Measurements from ENCODE around the gene SUGP1.

Gene SUGP1

DNA sequence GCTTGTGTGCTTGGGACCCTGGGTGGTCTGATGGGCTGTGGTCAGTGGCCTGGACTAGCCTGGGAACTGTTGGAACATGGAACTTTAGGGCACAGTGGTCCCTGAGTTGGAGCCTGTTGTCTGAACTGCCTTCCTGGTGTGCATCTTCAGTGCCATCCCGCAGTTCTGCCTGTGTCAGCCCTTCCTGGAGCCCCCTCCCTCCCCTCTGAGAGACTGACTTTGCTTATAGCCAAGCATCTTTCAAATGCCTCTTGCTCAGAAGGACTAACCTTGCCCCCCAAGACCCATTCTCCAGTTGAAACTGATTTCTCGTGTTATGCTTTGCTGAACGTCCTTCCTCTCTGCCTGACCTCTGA, 14.7 kb upstream of the SUGP1 start:
- Histone ChIP-seq H3K4me2 (no peak overlapping the region), H3K27ac (no peak overlapping the region), H3K36me3 (ENCODE audit: insufficient read depth) (no peaks in the 10 kb centered on the region), H2AFZ (ENCODE audit: low read depth) (no peak overlapping the region), H3K4me1 (ENCODE audit: low read depth, poor library complexity, severe bottlenecking) (no peaks in the 10 kb centered on the region), H3K27me3 (ENCODE audit: insufficient read depth, low read depth) (no peaks in the 10 kb centered on the region), H3K9ac (no peak overlapping the region), H3K4me3 (IDR thresholded peaks at IDR 0.05; ENCODE audit: insufficient read depth, low read depth, low read length) (no peak overlapping the region), H3K79me2 (ENCODE audit: insufficient read depth, low read depth) (no peaks in the 10 kb centered on the region), H4K20me1 (ENCODE audit: insufficient read depth) (no peaks in the 10 kb centered on the region)
- TF ChIP-seq CTCF (conservative IDR thresholded peaks at IDR 0.05; ENCODE audit: low read depth, low read length), result no peak

DNA sequence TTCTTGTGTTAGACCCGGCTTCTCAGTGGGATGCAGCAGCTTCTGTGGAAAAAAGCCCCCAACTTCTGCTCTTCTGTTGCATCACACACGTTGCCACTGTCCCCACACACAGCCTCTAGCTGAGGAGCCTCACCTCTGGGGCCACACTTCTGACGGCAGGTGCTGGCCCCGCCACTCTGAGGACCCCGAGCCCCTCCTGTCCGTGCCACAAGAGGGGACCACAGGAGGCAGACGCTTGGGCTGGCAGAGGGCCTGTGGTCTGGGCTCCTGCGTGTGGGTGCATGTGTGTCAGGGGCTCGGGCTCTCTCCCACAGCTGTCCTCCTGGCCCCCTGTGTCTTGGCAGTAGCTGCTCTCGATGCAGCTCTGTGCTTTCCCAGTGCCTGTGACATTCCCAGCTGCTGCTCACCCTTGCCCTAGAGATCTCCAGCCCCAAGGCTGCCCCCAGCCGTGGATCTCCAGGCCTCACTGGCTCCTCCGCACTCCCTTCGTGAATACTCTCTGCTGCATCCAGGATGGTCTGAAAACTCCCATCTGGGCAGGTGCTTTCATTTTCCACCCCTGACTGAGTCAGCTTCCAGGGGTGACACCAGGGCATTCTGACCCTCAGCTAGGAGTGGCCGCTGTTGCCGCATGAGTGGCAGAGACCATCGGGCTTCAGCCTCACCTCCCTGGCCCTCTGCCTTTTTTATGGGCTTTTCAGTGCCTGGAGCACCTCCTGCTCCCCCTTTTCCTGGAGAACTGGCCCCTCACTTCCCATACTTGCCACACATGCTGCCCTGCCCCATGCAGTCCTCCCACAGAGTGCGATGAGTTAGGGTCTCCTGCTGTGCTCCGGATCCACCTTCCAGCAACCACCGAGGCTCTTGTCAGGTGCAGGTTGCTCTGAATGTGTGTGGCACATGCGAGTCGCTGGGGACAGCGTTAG, 14.0 kb upstream of the SUGP1 start:
- Histone ChIP-seq H3K36me3 (ENCODE audit: insufficient read depth) (no peaks in the 10 kb centered on the region), H3K27me3 (ENCODE audit: insufficient read depth, low read depth) (no peaks in the 10 kb centered on the region), H3K9ac (no peak overlapping the region)

DNA sequence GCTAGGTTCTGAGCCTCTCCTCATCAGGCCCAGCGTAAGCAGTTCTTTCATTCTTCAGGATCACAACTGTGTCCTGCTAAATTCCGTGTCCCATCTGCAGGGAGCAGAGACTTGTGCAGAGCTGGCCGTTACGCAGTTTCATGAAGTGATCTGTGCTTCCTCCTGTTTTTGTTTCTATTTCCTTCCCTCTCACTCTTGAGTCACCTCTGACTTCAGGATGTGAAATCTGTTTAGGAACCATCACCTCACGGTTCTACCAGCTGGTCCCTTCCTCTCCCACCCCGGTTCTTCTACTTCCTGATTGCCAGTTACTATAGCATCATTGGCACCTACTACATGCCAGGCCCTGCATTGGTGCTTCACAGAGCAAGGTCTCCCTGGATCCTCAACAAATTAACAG, 8.8 kb upstream of the SUGP1 start:
- Histone ChIP-seq H2AFZ (ENCODE audit: low read depth) (no peak overlapping the region), H3K4me2 (no peak overlapping the region), H3K79me2 (ENCODE audit: insufficient read depth, low read depth) (peaks cover 21% of the 10 kb centered on the region; the same call in 1 of the 2 replicates), H3K27me3 (ENCODE audit: insufficient read depth, low read depth) (no peaks in the 10 kb centered on the region), H3K9ac (no peak overlapping the region), H3K36me3 (ENCODE audit: insufficient read depth) (no peaks in the 10 kb centered on the region), H3K27ac (no peak overlapping the region), H3K4me1 (ENCODE audit: low read depth, poor library complexity, severe bottlenecking) (no peaks in the 10 kb centered on the region), H3K4me3 (IDR thresholded peaks at IDR 0.05; ENCODE audit: insufficient read depth, low read depth, low read length) (no peak overlapping the region), H4K20me1 (ENCODE audit: insufficient read depth) (no peaks in the 10 kb centered on the region)
- TF ChIP-seq CTCF (conservative IDR thresholded peaks at IDR 0.05; ENCODE audit: low read depth, low read length), result no peak

More for the DNA sequence above, 14.0 kb upstream of the SUGP1 start:
- no peak overlapping the region for H3K27ac ChIP-seq
- H3K79me2 ChIP-seq (ENCODE audit: insufficient read depth, low read depth), result no peaks in the 10 kb centered on the region; the same call in 1 of the 2 replicates
- no peak for TF ChIP-seq CTCF (conservative IDR thresholded peaks at IDR 0.05; ENCODE audit: low read depth, low read length)
- no peak overlapping the region for H3K4me2 ChIP-seq
- H3K4me3 ChIP-seq (IDR thresholded peaks at IDR 0.05; ENCODE audit: insufficient read depth, low read depth, low read length), result no peak overlapping the region
- H2AFZ ChIP-seq (ENCODE audit: low read depth), result no peak overlapping the region
- no peaks in the 10 kb centered on the region for H4K20me1 ChIP-seq (ENCODE audit: insufficient read depth)
- H3K4me1 ChIP-seq (ENCODE audit: low read depth, poor library complexity, severe bottlenecking), result no peaks in the 10 kb centered on the region

DNA sequence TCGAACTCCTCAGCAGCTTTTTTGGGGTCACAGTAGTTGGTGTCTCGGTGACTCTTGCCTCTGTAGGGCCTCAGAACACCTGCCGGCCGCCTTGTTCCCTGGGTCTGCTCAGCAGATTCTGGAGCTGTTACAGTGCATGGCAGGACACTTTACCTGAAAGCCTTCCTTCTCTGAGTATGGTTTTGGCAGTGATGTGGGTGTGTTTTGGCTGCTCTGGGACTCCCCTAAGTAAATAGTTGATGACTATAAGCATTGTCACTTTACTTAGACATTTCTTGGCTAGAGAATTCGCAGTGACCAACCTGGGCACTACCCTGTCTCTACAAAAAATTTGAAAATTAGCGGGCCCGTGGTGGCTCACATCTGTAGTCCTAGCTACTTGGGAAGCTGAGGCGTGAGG, 7.4 kb upstream of the SUGP1 start:
- Histone ChIP-seq H3K27ac (no peak overlapping the region), H3K36me3 (ENCODE audit: insufficient read depth) (no peaks in the 10 kb centered on the region), H3K79me2 (ENCODE audit: insufficient read depth, low read depth) (peaks cover 33% of the 10 kb centered on the region), H3K4me1 (ENCODE audit: low read depth, poor library complexity, severe bottlenecking) (no peaks in the 10 kb centered on the region), H2AFZ (ENCODE audit: low read depth) (no peak overlapping the region), H3K4me2 (no peak overlapping the region), H3K9ac (no peak overlapping the region), H3K27me3 (ENCODE audit: insufficient read depth, low read depth) (no peaks in the 10 kb centered on the region), H4K20me1 (ENCODE audit: insufficient read depth) (no peaks in the 10 kb centered on the region), H3K4me3 (IDR thresholded peaks at IDR 0.05; ENCODE audit: insufficient read depth, low read depth, low read length) (no peak overlapping the region)
- TF ChIP-seq CTCF (conservative IDR thresholded peaks at IDR 0.05; ENCODE audit: low read depth, low read length), result no peak

Measured in KMS-11 (cell line).